A549 (cell line): Measurements from ENCODE around the gene MAN1A2. TPM values are rescaled to one million over a fixed set of nuclear protein-coding genes. Genes with fewer than 3 reads are reported as not detected.

Experiments used
- ATAC-seq, 2 experiments: fragments of 200-7000 bp in 1 of 2; fragments of >200 bp in 1 of 2; cut with Nextera tagmentation in 1 of 2; cut with Tn5 transposase in 1 of 2; 3 replicates each; pipeline versions ENCODE4 v1.8.0 to v1.9.1; 2018 to 2020; ENCODE audit warnings: mild to moderate bottlenecking in 1 of 2, moderate library complexity in 1 of 2
- CTCF ChIA-PET: fragments of 300-600 bp; sonication (Branson Sonifier 250); formaldehyde crosslinking; extraction: SDS; loops from one replicate; lab custom pipeline; 2021; ENCODE audit warnings: antibody characterized with exemption, inconsistent platforms; lab: Yijun Ruan, JAX
- POLR2A ChIA-PET: fragments of 350-600 bp; formaldehyde crosslinking; extraction: SDS; loops from one replicate; lab custom pipeline; 2021; ENCODE audit warnings: antibody characterized with exemption, inconsistent platforms; lab: Yijun Ruan, JAX
- DNase-seq, 2 experiments: peaks; one replicate each; pipeline versions ENCODE4 v3.0.0 to v3.0.0-alpha.2; 2011 to 2016; ENCODE audit warnings: low read depth in 1 of 2, low spot score in 1 of 2
- FAIRE-seq: peaks from 2 replicates; lab custom pipeline; 2011; peaks lifted over from hg19 to GRCh38; lab: Jason Lieb, UNC
- H3K27ac ChIP-seq, 2 experiments: fragments of >200 bp; sonication (Bioruptor Twin); formaldehyde crosslinking; 3 replicates each; pipeline ENCODE4 v1.5.1; 2016 to 2017
- H3K4me1 ChIP-seq: fragments of >200 bp; sonication (Bioruptor Twin); formaldehyde crosslinking; 3 replicates; pipeline ENCODE4 v1.6.1; 2016
- H3K4me2 ChIP-seq: fragments of >200 bp; sonication (Bioruptor Twin); formaldehyde crosslinking; 3 replicates; pipeline ENCODE4 v1.6.1; 2016
- H3K4me3 ChIP-seq: fragments of >200 bp; sonication (Bioruptor Twin); formaldehyde crosslinking; 3 replicates; pipeline ENCODE4 v1.5.1; 2016
- H3K9me3 ChIP-seq: fragments of >200 bp; sonication (Bioruptor Twin); formaldehyde crosslinking; 3 replicates; pipeline ENCODE4 v1.6.1; 2016
- CBX8 ChIP-seq: fragments of 200-600 bp; sonication (generic); IDR thresholded peaks from 2 replicates; pipeline ENCODE4 v1.6.1; 2016
- EHF ChIP-seq: fragments of 250-450 bp; sonication (Bioruptor Pico); IDR thresholded peaks from 2 replicates; pipeline ENCODE4 v1.5.0; 2020; ENCODE audit warnings: mild to moderate bottlenecking
- EHMT2 ChIP-seq: fragments of 200-600 bp; sonication (generic); IDR thresholded peaks from 2 replicates; pipeline ENCODE4 v1.6.1; 2016; ENCODE audit warnings: antibody characterized with exemption, low read depth, mild to moderate bottlenecking, moderate library complexity
- EP300 ChIP-seq, 2 experiments: fragments of >200 bp; sonication (Bioruptor Twin); formaldehyde crosslinking; IDR thresholded peaks; 2 replicates in 1 of 2; 3 replicates in 1 of 2; pipeline ENCODE4 v1.6.1; 2016 to 2017
- FOSB ChIP-seq: fragments of 250-450 bp; sonication (Bioruptor Pico); IDR thresholded peaks from 2 replicates; pipeline ENCODE4 v1.5.0; 2020; ENCODE audit warnings: mild to moderate bottlenecking, moderate library complexity
- HOXB13 ChIP-seq: fragments of 250-450 bp; sonication (Bioruptor Pico); IDR thresholded peaks from 2 replicates; pipeline ENCODE4 v1.5.0; 2020; ENCODE audit warnings: low read depth, mild to moderate bottlenecking, moderate library complexity
- JUN ChIP-seq, 2 experiments: fragments of >200 bp; sonication (Bioruptor Twin); formaldehyde crosslinking; IDR thresholded peaks; 2 replicates in 1 of 2; 3 replicates in 1 of 2; pipeline ENCODE4 v1.6.1; 2016 to 2017
- MAFK ChIP-seq: fragments of 450-650 bp; IDR thresholded peaks from 2 replicates; pipeline ENCODE4 v1.6.1; 2014; ENCODE audit not compliant: partially characterized antibody
- MAZ ChIP-seq: fragments of 150-350 bp; IDR thresholded peaks from 2 replicates; pipeline ENCODE4 v1.6.1; 2014; ENCODE audit warnings: antibody characterized with exemption, low read depth, low read length, borderline replicate concordance
- NFE2L2 ChIP-seq: fragments of 150-350 bp; conservative IDR thresholded peaks from 2 replicates; pipeline ENCODE4 v1.6.1; 2014; ENCODE audit warnings: low read length
- NPAS2 ChIP-seq: fragments of 250-450 bp; sonication (Bioruptor Pico); IDR thresholded peaks from 2 replicates; pipeline ENCODE4 v1.8.0; 2022; ENCODE audit warnings: mild to moderate bottlenecking, moderate library complexity, borderline replicate concordance
- NR3C1 ChIP-seq: fragments of >200 bp; sonication (Bioruptor Twin); formaldehyde crosslinking; IDR thresholded peaks from 3 replicates; pipeline ENCODE4 v1.6.1; 2017
- PHF8 ChIP-seq: fragments of 200-600 bp; sonication (generic); IDR thresholded peaks from 2 replicates; pipeline ENCODE4 v1.6.1; 2016; ENCODE audit warnings: low read depth, mild to moderate bottlenecking, antibody characterized with exemption, moderate library complexity, borderline replicate concordance
- RAD21 ChIP-seq, 2 experiments: fragments of >200 bp in 1 of 2; sonication (Bioruptor Twin) in 1 of 2; formaldehyde crosslinking in 1 of 2; IDR thresholded peaks in 1 of 2; conservative IDR thresholded peaks in 1 of 2; 2 replicates in 1 of 2; 3 replicates in 1 of 2; pipeline ENCODE4 v1.6.1; 2012 to 2018; ENCODE audit warnings: inconsistent platforms in 1 of 2
- RFX5 ChIP-seq: fragments of 450-650 bp; IDR thresholded peaks from 2 replicates; pipeline ENCODE4 v1.7.1; 2014; ENCODE audit warnings: antibody characterized with exemption, mild to moderate bottlenecking, moderate library complexity
- SREBF2 ChIP-seq: fragments of 450-650 bp; IDR thresholded peaks from 2 replicates; pipeline ENCODE4 v1.6.1; 2014; ENCODE audit warnings: mild to moderate bottlenecking, moderate library complexity
- TFCP2L1 ChIP-seq: fragments of 250-450 bp; sonication (Bioruptor Pico); IDR thresholded peaks from 2 replicates; pipeline ENCODE4 v1.5.0; 2021; ENCODE audit warnings: mild to moderate bottlenecking
- ZFP36 ChIP-seq: fragments of 450-650 bp; IDR thresholded peaks from 2 replicates; pipeline ENCODE4 v1.6.1; 2014; ENCODE audit warnings: borderline replicate concordance; ENCODE audit not compliant: partially characterized antibody
- ZNF302 ChIP-seq: fragments of 250-450 bp; sonication (Bioruptor Pico); IDR thresholded peaks from 2 replicates; pipeline ENCODE4 v1.9.0; 2021; ENCODE audit warnings: inconsistent platforms, mild to moderate bottlenecking, moderate library complexity
- WGBS: methylation state at CpG from one replicate; pipeline ENCODE4 v1.1.6; 2017; ENCODE audit errors: missing lambda C conversion rate; 5-methylcytosine and 5-hydroxymethylcytosine counted together
- polyA plus RNA-seq, 4 experiments: library from polyadenylated mRNA; depleted of rRNA in 3 of 4; stranded (reverse); fragments of >200 nt; fragmentation: RNase III in 1 of 4; extraction: RNeasy Plus Mini Kit Qiagen cat#74134 plus additional on column Dnase treatment in 1 of 4; gene quantifications; 2 replicates in 3 of 4; 3 replicates in 1 of 4; pipeline ENCODE4 v1.2.3, GENCODE V29; 2011 to 2017
- TF ChIP-seq, protein P1 (sequence below): fragments of 150-350 bp; IDR thresholded peaks from 2 replicates; pipeline ENCODE4 v1.6.1; 2014; ENCODE audit warnings: low read depth, mild to moderate bottlenecking, low read length
- TF ChIP-seq, protein P2 (sequence below): fragments of 200-600 bp; sonication (generic); IDR thresholded peaks from 2 replicates; pipeline ENCODE4 v1.6.1; 2016; ENCODE audit warnings: antibody characterized with exemption, mild to moderate bottlenecking, moderate library complexity
- TF ChIP-seq, protein P3 (sequence below): fragments of >200 bp; sonication (Bioruptor Twin); formaldehyde crosslinking; IDR thresholded peaks from 3 replicates; pipeline ENCODE4 v1.6.1; 2016
- TF ChIP-seq, protein P4 (sequence below): IDR thresholded peaks from 2 replicates; pipeline ENCODE4 v1.6.1; 2012

Gene MAN1A2
- polyA plus RNA-seq, 2 of the 4 experiments (the other 2 are of a cell fraction) = 10.2 to 18.7 TPM

DNA sequence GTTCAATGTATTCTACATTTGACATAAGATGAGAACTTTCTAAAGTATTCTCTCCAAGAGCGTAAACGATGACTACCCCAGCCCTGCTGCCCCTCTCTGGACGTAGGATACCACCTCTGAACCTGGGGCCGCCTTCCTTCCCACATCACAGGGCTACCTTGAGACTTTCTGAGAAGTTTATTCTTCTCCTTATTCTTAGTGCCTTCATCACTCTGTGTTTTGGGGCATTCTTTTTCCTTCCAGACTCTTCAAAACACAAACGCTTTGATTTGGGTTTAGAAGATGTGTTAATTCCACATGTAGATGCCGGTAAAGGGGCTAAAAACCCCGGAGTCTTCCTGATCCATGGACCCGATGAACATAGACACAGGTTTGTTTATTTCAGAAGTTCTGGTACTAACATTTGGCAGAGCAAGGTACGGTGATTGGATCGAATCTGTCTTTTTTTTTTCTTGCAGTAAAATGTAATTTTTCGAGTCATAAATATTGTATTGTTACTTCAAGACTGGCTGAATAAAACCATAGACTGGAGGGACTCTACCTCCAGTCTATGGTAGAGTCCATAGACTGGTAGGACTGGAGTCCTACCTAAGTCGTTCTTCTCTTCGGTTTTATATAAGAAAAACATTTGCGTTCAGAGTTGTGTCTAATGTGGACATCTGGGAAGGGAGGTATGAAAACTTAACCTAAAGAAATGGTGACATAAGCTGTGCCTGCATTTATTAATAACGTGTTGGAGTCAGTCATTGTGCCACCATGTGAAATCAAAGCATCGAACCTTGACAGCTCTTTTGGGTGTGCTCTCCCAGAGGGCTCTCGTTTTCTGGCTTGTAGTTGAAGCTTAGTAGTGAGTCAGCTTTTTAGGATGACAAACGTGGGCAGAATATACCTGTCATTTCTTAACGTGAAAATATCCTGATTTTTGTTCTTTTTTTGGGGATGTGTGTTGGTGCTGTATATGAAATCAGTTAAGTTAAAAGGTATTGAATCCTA, 1.2 kb downstream of the MAN1A2 start:
- Histone ChIP-seq H3K4me2 (peak overlapping the region; percentile 94), H3K27ac (peak overlapping the region; percentile 99 to 100), H3K4me3 (peak overlapping the region; percentile 90), H3K9me3 (no peaks in the 10 kb centered on the region), H3K4me1 (peaks cover 30% of the 10 kb centered on the region)
- ChIA-PET POLR2A (no interaction called here), CTCF (no interaction called here)
- ATAC-seq (peak in 1 of 2 experiments; percentile 33; a peak in 3 of 6 replicates), FAIRE-seq (no peak), DNase-seq (peak in 1 of 2 experiments; percentile 6)
- TF ChIP-seq, protein P1, sequence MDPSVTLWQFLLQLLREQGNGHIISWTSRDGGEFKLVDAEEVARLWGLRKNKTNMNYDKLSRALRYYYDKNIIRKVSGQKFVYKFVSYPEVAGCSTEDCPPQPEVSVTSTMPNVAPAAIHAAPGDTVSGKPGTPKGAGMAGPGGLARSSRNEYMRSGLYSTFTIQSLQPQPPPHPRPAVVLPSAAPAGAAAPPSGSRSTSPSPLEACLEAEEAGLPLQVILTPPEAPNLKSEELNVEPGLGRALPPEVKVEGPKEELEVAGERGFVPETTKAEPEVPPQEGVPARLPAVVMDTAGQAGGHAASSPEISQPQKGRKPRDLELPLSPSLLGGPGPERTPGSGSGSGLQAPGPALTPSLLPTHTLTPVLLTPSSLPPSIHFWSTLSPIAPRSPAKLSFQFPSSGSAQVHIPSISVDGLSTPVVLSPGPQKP = no peak
- peak; percentile 49 for TF ChIP-seq MAFK
- TF ChIP-seq TFCP2L1 (CRISPR knock-in tag) = no peak
- TF ChIP-seq CBX8 = no peak
- no peak for TF ChIP-seq EHMT2
- WGBS = under 1% methylated on average over 19 of the region's 19 CpGs

DNA sequence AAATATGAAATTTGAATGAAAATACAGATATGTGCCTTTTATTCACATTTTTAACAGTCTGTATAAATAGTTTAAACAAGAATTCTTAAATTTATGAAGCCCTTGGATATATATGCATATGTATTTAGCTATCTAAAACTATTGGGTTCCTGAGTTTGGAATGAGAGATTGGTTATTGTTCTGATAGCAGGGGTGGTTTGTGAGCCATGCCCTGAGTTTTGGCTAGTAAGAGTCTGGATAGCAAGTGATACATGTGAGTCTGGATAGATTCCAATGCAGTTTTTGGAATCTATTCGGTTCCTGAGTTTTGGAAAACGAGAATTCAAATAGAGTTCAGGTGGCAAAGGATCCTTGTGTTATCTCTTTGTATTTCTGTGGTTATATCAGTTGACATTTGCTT, 2.8 kb downstream of the MAN1A2 start:
- ChIA-PET POLR2A (no interaction called here), CTCF (no interaction called here)
- H3K9me3 ChIP-seq = no peaks in the 10 kb centered on the region
- peak overlapping the region; percentile 94 for H3K4me2 ChIP-seq
- FAIRE-seq = no peak
- WGBS = 14% methylated on average over 2 of the region's 2 CpGs
- H3K4me1 ChIP-seq = peaks cover 30% of the 10 kb centered on the region
- TF ChIP-seq SREBF2 = no peak
- no peak for TF ChIP-seq EHF
- no peak for TF ChIP-seq ZFP36
- TF ChIP-seq NFE2L2 = no peak
- no peak for TF ChIP-seq JUN (IDR thresholded peaks at IDR 0.05)
- TF ChIP-seq, protein P2, sequence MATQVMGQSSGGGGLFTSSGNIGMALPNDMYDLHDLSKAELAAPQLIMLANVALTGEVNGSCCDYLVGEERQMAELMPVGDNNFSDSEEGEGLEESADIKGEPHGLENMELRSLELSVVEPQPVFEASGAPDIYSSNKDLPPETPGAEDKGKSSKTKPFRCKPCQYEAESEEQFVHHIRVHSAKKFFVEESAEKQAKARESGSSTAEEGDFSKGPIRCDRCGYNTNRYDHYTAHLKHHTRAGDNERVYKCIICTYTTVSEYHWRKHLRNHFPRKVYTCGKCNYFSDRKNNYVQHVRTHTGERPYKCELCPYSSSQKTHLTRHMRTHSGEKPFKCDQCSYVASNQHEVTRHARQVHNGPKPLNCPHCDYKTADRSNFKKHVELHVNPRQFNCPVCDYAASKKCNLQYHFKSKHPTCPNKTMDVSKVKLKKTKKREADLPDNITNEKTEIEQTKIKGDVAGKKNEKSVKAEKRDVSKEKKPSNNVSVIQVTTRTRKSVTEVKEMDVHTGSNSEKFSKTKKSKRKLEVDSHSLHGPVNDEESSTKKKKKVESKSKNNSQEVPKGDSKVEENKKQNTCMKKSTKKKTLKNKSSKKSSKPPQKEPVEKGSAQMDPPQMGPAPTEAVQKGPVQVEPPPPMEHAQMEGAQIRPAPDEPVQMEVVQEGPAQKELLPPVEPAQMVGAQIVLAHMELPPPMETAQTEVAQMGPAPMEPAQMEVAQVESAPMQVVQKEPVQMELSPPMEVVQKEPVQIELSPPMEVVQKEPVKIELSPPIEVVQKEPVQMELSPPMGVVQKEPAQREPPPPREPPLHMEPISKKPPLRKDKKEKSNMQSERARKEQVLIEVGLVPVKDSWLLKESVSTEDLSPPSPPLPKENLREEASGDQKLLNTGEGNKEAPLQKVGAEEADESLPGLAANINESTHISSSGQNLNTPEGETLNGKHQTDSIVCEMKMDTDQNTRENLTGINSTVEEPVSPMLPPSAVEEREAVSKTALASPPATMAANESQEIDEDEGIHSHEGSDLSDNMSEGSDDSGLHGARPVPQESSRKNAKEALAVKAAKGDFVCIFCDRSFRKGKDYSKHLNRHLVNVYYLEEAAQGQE = no peak
- no peak for TF ChIP-seq MAZ
- no peak for TF ChIP-seq ZNF302 (CRISPR knock-in tag)
- TF ChIP-seq FOSB (CRISPR knock-in tag) = no peak
- no peak for TF ChIP-seq NR3C1
- TF ChIP-seq EP300 (IDR thresholded peaks at IDR 0.05) = no peak
- no peak for TF ChIP-seq NPAS2
- TF ChIP-seq RAD21 (conservative IDR thresholded peaks at IDR 0.05 in 1 of 2, IDR thresholded peaks at IDR 0.05 in 1 of 2) = no peak
- TF ChIP-seq RFX5 = no peak
- no peak for TF ChIP-seq HOXB13 (CRISPR knock-in tag)
- TF ChIP-seq, protein P3, sequence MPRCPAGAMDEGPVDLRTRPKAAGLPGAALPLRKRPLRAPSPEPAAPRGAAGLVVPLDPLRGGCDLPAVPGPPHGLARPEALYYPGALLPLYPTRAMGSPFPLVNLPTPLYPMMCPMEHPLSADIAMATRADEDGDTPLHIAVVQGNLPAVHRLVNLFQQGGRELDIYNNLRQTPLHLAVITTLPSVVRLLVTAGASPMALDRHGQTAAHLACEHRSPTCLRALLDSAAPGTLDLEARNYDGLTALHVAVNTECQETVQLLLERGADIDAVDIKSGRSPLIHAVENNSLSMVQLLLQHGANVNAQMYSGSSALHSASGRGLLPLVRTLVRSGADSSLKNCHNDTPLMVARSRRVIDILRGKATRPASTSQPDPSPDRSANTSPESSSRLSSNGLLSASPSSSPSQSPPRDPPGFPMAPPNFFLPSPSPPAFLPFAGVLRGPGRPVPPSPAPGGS = no peak
- no peak for TF ChIP-seq PHF8
- TF ChIP-seq, protein P4, sequence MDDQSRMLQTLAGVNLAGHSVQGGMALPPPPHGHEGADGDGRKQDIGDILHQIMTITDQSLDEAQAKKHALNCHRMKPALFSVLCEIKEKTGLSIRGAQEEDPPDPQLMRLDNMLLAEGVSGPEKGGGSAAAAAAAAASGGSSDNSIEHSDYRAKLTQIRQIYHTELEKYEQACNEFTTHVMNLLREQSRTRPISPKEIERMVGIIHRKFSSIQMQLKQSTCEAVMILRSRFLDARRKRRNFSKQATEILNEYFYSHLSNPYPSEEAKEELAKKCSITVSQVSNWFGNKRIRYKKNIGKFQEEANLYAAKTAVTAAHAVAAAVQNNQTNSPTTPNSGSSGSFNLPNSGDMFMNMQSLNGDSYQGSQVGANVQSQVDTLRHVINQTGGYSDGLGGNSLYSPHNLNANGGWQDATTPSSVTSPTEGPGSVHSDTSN = no peak
- ATAC-seq = no peak
- DNase-seq = no peak
- H3K27ac ChIP-seq = no peak overlapping the region
- peak overlapping the region; percentile 90 for H3K4me3 ChIP-seq
